ENCODE results near the gene CMTM4.

GRCh38 chr16:66600477-66600876, 96.1 kb downstream of the CMTM4 start:
- TF ChIP-seq, protein P1, sequence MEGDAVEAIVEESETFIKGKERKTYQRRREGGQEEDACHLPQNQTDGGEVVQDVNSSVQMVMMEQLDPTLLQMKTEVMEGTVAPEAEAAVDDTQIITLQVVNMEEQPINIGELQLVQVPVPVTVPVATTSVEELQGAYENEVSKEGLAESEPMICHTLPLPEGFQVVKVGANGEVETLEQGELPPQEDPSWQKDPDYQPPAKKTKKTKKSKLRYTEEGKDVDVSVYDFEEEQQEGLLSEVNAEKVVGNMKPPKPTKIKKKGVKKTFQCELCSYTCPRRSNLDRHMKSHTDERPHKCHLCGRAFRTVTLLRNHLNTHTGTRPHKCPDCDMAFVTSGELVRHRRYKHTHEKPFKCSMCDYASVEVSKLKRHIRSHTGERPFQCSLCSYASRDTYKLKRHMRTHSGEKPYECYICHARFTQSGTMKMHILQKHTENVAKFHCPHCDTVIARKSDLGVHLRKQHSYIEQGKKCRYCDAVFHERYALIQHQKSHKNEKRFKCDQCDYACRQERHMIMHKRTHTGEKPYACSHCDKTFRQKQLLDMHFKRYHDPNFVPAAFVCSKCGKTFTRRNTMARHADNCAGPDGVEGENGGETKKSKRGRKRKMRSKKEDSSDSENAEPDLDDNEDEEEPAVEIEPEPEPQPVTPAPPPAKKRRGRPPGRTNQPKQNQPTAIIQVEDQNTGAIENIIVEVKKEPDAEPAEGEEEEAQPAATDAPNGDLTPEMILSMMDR (optimal IDR thresholded peaks at IDR 0.05 in 1 of 3, IDR thresholded peaks at IDR 0.05 in 1 of 3, conservative IDR thresholded peaks at IDR 0.05 in 1 of 3; ENCODE audit: extremely low read depth in 1 of 3, insufficient read depth in 2 of 3, low read length in 3 of 3) = no peak
- no peak for TF ChIP-seq EZH2 (IDR thresholded peaks at IDR 0.05; ENCODE audit: low read length)
